AG09309 (cell line): ENCODE data around the gene TNNT3.

ENCODE experiments used
- DNase-seq: peaks from one replicate; pipeline ENCODE4 v3.0.0-alpha.2; 2010; ENCODE audit warnings: low read depth
- H3K4me3 ChIP-seq: 2 replicates; pipeline ENCODE4 v1.5.1; 2011; ENCODE audit warnings: mild to moderate bottlenecking, low read depth, low read length, moderate library complexity; ENCODE audit not compliant: control insufficient read depth
- CTCF ChIP-seq: IDR thresholded peaks from 2 replicates; pipeline ENCODE4 v1.5.1; 2011; ENCODE audit warnings: mild to moderate bottlenecking, low read depth, low read length, inconsistent platforms; ENCODE audit not compliant: insufficient read depth, control insufficient read depth; ENCODE audit errors: missing control alignments

The TNNT3 gene

GRCh38 chr11:1967641-1968225 is 48.2 kb downstream of the TNNT3 start:
- no peak overlapping the region for H3K4me3 ChIP-seq
- DNase-seq = no peak
- TF ChIP-seq CTCF = no peak

- no peak overlapping the region for H3K4me3 ChIP-seq
- DNase-seq = no peak
- no peak for TF ChIP-seq CTCF
These were observed 49.0 kb downstream of the TNNT3 start for GRCh38 chr11:1968454-1969002.

DNA sequence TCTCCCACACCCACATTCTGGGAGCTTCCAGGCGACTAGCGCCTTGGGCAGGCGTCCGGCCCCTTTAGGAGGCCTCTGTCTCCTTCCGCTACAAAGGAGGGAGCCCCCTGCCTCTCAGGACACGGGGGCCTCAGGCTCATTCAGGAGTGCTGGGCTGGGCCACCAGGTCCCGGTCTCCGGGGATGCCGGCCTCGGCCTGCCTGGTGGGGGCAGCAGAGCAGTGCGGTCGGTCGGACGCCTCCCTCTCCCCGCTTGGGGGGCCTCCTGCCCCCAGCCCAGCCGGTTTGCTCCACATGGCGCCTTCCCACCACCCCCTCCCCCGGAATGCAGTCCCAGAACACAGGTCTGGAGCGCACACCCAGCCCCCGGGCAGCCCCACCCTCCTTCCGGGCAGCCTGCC is 49.5 kb downstream of the TNNT3 start:
- no peak for DNase-seq
- TF ChIP-seq CTCF = no peak
- H3K4me3 ChIP-seq = no peak overlapping the region

DNA sequence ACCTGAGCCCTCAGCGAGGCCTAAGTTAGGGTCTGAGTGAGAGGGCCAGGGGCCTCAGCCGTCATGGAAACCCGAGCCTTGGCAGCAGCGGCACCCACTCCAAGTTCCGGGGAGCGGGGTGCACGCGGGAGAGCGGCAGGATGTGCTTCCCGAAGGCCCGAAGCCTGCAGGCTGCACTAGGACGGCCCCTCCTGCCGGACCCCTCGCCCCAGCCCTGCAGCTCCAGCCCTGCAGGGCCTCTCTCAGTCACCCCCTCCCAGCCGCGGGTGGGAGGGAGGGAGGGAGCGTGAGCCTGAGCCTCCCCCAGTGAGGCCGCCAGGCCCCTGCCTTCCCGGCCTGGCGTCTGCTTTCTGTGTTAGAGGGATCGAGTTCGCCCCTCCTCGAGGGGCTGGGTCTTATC is 50.3 kb downstream of the TNNT3 start:
- no peak for DNase-seq
- TF ChIP-seq CTCF = no peak
- no peak overlapping the region for H3K4me3 ChIP-seq

- no peak for DNase-seq
- TF ChIP-seq CTCF = no peak
- H3K4me3 ChIP-seq = no peak overlapping the region
These were observed 51.5 kb downstream of the TNNT3 start for GRCh38 chr11:1970956-1971355.

DNA sequence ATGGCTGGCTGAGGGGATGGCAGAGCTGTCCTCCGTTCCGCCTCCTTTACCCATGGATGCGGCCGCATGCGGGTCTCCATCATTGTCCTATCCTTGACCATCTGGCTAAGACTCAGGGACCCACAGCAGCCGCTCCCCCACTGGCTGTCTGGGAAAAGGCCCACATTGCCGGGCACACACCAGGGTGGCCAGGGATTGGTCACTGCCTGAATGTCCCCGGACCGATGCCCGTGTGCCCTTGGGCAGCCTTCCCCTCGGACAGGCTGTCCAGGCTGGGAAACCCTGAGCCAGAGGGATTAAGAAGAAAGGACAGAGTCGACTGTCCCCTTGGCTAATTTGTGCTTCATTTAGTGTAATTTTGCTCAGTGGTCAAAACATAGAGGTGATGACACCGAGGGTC is 55.7 kb downstream of the TNNT3 start:
- H3K4me3 ChIP-seq = no peak overlapping the region
- DNase-seq = no peak
- TF ChIP-seq CTCF = no peak
